Upper lobe of right lung (tissue), 1 donor: Measurements from ENCODE around the gene BEX1. TPM values are rescaled to one million over a fixed set of nuclear protein-coding genes. Genes with fewer than 3 reads are reported as not detected.

Experiments
- ATAC-seq: fragments of 200-7000 bp; cut with Tn5 transposase; one replicate; pipeline ENCODE4 v1.9.1; 2020; ENCODE audit warnings: mild to moderate bottlenecking, moderate library complexity
- DNase-seq: peaks from one replicate; pipeline ENCODE4 v3.0.0-alpha.2; 2020
- H3K27ac ChIP-seq: fragments of 200-600 bp; one replicate; pipeline ENCODE4 v1.8.0; 2022
- H3K27me3 ChIP-seq: fragments of 200-600 bp; one replicate; pipeline ENCODE4 v1.8.0; 2022; ENCODE audit warnings: mild to moderate bottlenecking
- H3K36me3 ChIP-seq: fragments of 200-600 bp; one replicate; pipeline ENCODE4 v1.8.0; 2022
- H3K4me1 ChIP-seq: fragments of 200-600 bp; one replicate; pipeline ENCODE4 v1.8.0; 2022
- H3K4me3 ChIP-seq: fragments of 200-600 bp; one replicate; pipeline ENCODE4 v1.8.0; 2022; ENCODE audit warnings: mild to moderate bottlenecking
- H3K9me3 ChIP-seq: fragments of 200-600 bp; one replicate; pipeline ENCODE4 v1.8.0; 2022
- intact Hi-C: fragments of 100-400 bp; cut with DNase I; formaldehyde crosslinking; loops from one replicate; pipeline ENCODE4 v1.11.0; 2022
- total RNA-seq: library from RNA; stranded (reverse); fragmentation: NEBNext Ultra II Directional; extraction: Animal tissue kit (Norgen Biotek cat#: 25700); gene quantifications from one replicate; pipeline ENCODE4 v1.2.1, GENCODE V29; 2021
- TF ChIP-seq, protein P1 (sequence below): fragments of 200-600 bp; IDR thresholded peaks from one replicate; pipeline ENCODE4 v1.8.0; 2022; ENCODE audit warnings: antibody characterized with exemption
- donor health status: DM: no; HTN: yes; CAD: no; lungs with severe emphysema.

Gene BEX1
- total RNA-seq, 1 donor from 2014 or later = 1.0 TPM

DNA sequence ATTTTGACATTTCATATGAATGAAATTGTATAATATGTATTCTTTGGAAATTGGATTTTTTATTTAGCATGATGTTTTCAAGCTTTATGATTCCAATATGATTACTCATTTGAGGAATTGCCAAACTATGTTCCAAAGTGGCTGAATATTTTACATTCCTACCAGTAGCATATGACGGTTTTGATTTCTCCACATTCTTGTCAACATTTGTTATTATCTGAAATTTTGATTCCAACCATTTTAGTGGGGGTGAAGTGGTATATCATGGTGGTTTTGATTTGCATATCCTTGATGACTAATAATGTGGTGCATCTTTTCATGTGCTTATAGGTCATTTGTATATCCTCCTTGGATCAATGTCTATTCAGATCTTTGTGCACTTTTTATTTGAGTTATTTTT, 2.6 kb upstream of the BEX1 start:
- intact Hi-C loops = no loop called here
- H3K27me3 ChIP-seq = no peaks in the 10 kb centered on the region

DNA sequence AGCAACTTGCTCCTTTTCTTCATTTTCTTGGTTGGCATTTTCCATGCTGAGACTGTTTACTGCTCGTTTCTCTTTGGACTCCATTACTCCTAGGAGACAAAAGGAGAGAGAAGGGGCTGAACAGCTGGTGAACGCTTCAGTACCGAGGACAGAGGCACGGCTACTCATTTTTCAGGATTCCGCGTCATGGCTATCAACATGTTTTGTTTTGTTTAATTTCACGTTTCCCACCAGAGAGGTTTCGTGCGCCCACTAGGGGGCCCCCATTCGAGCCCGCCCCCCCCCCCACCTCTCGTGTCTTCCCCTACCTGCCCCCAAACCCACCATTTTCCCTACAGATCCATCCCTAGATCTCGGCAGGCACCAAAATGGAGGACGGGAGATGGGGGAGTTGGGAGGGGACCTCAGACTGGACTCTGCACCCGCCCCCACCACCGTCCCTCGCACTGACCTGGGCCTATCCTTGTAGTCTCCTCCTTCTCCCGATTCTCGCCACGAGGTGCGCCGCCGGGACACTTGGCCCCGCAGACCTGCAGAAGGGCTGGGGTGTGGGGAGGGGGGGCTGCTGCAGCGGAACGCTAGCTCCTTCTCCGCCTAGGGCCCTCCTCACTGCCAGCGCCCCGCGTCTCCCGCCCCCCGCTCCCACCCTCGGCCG, 653 bp downstream of the BEX1 start:
- Histone ChIP-seq H3K36me3 (no peaks in the 10 kb centered on the region), H3K4me1 (no peaks in the 10 kb centered on the region), H3K4me3 (peak overlapping the region; percentile 25), H3K27ac (no peak overlapping the region), H3K9me3 (no peaks in the 10 kb centered on the region), H3K27me3 (no peaks in the 10 kb centered on the region)
- TF ChIP-seq, protein P1, sequence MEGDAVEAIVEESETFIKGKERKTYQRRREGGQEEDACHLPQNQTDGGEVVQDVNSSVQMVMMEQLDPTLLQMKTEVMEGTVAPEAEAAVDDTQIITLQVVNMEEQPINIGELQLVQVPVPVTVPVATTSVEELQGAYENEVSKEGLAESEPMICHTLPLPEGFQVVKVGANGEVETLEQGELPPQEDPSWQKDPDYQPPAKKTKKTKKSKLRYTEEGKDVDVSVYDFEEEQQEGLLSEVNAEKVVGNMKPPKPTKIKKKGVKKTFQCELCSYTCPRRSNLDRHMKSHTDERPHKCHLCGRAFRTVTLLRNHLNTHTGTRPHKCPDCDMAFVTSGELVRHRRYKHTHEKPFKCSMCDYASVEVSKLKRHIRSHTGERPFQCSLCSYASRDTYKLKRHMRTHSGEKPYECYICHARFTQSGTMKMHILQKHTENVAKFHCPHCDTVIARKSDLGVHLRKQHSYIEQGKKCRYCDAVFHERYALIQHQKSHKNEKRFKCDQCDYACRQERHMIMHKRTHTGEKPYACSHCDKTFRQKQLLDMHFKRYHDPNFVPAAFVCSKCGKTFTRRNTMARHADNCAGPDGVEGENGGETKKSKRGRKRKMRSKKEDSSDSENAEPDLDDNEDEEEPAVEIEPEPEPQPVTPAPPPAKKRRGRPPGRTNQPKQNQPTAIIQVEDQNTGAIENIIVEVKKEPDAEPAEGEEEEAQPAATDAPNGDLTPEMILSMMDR = no peak
- DNase-seq (no peak), ATAC-seq (no peak)
- intact Hi-C loops = no loop called here

More for the DNA sequence above, 2.6 kb upstream of the BEX1 start:
- H3K9me3 ChIP-seq = no peaks in the 10 kb centered on the region
- ATAC-seq (no peak), DNase-seq (no peak)
- no peak overlapping the region for H3K27ac ChIP-seq
- H3K4me1 ChIP-seq = no peaks in the 10 kb centered on the region
- H3K36me3 ChIP-seq = no peaks in the 10 kb centered on the region
- H3K4me3 ChIP-seq = no peak overlapping the region
- TF ChIP-seq, protein P1 = no peak

DNA sequence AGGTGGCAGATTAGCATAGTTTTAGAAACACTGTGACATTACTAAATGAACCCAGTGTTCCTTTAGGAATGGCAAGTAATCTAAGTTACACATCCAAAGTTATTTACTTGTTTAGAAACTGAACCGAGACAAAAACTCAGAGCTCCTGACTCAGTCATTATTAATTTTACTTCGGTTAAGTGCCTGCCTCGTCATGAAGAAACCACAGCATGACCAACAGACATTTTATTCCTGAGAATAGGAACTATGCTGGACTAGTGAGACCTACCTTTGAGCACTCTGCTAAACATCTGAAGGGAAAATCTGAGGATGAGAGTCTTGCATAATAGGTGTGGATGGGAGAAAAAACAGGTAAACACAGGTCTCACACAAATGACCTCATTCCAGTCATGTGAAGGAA, 2.5 kb downstream of the BEX1 start:
- no peaks in the 10 kb centered on the region for H3K27me3 ChIP-seq
- H3K36me3 ChIP-seq = no peaks in the 10 kb centered on the region
- DNase-seq = no peak
- no peak overlapping the region for H3K27ac ChIP-seq
- H3K9me3 ChIP-seq = no peaks in the 10 kb centered on the region
- no peak overlapping the region for H3K4me3 ChIP-seq
- TF ChIP-seq, protein P1 = no peak
- H3K4me1 ChIP-seq = no peaks in the 10 kb centered on the region
- no peak for ATAC-seq
- intact Hi-C loops = no loop called here

DNA sequence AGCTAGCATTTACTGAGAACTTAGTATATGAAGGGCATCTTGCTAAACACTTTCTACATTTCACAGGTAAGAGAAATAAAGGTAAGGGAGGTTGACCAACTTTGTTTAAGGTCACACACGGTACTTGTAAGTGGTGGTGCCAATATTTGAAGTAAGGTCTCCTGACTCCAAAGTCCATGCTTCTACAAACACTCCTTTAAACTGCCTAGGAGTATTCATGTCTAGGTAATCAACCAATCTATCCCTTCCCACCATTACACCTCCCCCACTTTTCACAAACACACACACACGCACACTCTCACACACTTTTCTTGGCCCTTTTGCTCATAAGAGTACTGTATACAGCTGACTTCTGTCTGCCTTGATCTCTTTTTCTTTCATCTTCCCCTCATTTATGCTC, 7.1 kb downstream of the BEX1 start:
- Histone ChIP-seq H3K27me3 (no peaks in the 10 kb centered on the region), H3K4me1 (no peaks in the 10 kb centered on the region), H3K36me3 (no peaks in the 10 kb centered on the region), H3K27ac (no peak overlapping the region), H3K4me3 (no peak overlapping the region), H3K9me3 (no peaks in the 10 kb centered on the region)
- ATAC-seq = no peak
- no peak for DNase-seq
- TF ChIP-seq, protein P1 = no peak
- intact Hi-C loops = no loop called here

DNA sequence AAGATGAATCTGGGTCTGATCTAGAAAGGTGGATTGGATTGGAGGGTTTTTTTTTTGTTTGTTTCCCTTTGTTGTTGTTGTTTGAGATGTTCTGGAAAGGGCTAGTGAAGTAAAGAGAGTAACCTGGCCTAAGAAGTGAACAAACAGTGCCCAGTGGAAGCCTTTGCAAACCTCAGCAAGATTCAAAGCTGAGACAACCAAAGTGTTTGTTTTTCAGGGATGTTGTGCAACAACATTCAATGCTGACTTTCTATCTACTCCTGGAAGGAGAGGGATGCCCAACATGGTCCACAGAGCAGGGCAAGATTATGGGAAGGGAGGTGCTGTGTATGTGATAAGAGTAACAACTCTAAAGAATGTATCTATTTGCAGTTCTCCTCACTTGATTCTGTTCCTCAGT, 11.3 kb downstream of the BEX1 start:
- H3K9me3 ChIP-seq = no peaks in the 10 kb centered on the region
- no peaks in the 10 kb centered on the region for H3K4me1 ChIP-seq
- intact Hi-C loops = no loop called here
- H3K27me3 ChIP-seq = no peaks in the 10 kb centered on the region
- no peak for DNase-seq
- no peak overlapping the region for H3K4me3 ChIP-seq
- H3K36me3 ChIP-seq = no peaks in the 10 kb centered on the region
- TF ChIP-seq, protein P1 = no peak
- no peak for ATAC-seq
- no peak overlapping the region for H3K27ac ChIP-seq
